T-helper 22 cell (primary cell): ENCODE data around the gene FGF18.
A peak's percentile ranks its signal among the peaks of the same experiment; 100 is the strongest.

Experiments used
- DNase-seq: peaks from one replicate; pipeline ENCODE4 v3.0.0-alpha.2; 2020; ENCODE audit warnings: low read depth

The FGF18 gene

GRCh38 chr5:171470420-171470819 lies 51.0 kb downstream of the FGF18 start:
- DNase-seq = no peak

GRCh38 chr5:171474230-171474813 lies 54.9 kb downstream of the FGF18 start:
- no peak for DNase-seq

DNA sequence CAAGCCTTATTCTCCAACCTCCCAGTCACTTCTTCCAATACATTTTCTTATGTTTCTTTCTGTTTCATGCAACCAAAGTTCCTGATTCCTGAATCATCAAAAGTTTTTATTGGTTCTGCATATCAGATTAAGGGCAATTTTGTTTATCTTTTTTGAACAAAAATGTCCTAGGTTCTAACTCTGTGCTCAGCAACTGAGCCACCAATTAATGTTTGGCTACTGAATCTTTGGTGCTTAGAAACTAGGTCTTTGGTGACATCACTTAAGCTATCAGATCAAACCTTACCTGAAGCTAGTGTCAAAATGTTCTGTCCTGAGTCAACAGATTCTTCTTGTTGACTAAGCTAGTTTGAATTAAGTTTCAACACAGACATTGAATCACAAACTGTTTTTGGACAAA lies 56.1 kb downstream of the FGF18 start:
- no peak for DNase-seq

- DNase-seq = no peak
These were observed 57.3 kb downstream of the FGF18 start for GRCh38 chr5:171476701-171477100.

GRCh38 chr5:171477101-171477500 lies 57.7 kb downstream of the FGF18 start:
- no peak for DNase-seq

DNA sequence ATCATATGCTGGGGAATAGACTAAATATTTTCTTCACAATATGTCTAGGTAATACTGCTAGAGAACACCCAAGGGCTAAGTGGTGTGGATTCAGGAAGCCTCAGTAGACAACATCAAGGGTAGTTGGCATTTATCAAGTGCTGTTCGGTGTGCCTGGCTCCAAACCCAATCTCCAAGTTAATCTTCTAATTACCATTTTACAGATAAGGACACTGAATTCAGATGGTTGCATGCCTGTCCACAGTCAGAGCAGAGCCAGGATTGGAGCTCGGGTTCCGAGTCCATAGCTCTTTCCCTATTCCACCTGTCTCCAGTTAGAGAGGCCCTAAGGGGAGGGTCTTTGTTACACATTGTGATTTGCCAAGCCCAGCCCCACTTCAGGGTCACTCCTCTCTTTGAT lies 58.2 kb downstream of the FGF18 start:
- DNase-seq = no peak

DNA sequence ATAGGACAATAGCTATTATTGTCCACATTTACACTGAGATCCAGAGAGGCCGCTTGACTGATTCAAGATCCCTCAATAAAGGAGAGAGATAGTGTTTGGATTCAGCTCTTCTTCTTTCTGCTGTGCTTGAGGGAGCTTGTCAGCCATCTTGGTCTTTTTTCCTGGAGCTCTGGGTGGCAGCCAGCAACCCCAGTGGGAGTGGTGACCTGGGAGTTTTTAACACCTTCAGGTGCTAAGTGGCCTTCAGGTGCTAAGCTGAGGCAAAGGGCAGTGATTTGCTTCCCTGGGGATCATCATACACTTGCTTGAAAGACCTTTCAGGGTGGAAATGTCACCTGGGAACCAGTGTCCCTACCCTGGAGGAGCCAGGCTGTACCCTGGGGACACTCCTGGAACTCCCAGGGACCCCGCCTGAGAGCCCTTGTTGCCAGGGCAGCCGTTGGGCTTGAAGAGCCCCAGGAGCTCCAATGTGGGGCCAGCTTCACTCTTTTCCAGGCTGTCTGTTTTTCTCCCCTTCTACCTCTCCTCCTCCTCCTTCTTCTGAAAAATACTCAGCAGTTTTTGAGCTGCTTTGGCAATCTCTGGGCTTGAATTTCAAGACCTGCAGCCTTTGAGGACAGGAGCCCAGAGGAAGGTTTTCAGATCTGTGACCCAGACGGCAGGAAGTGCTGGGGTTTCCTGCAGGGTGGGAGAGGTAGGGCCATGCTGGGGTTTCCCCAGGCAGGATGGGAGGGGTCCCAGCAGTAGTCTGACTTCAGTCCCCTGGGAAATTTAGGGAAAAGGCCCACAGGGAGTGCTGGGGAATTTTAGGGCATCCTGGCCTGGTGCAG lies 59.7 kb downstream of the FGF18 start:
- DNase-seq = no peak

DNA sequence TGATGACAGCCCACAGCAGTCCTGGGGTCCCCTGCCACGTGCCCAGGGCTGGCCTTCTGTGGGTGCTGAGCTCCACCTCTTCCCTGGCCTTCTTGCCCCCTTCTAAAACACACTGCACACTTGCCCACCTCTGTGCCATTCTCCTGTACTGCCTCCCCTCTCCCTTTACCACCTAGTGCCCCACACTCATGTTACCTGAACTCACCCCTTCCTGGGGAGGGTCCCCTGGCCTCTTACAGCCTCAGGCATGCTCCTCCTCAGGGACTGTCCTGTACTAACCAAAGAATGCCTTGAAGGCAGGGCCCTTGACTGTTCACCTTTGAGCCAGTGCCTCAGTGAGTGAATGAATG lies 60.3 kb downstream of the FGF18 start:
- no peak for DNase-seq

DNA sequence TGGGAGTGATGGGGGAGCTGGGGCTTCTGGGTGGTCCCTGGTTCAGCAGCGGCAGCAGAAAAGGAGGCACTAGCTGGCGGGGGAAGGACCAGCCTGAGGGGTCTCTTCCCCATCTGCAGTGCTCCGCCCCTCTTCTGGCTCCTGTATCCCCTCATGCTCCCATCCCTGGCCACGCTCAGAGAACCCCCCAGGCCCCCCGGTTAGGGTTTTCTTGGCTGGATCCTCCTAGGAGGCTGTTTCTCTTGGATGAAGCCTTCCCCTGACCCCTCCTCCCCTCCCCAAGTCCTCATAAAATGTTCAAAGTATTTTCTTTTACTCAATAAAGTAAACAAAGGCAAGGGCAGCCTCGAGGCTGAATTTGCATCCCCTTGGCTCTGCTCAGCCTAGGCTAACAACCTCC lies 60.8 kb downstream of the FGF18 start:
- no peak for DNase-seq

GRCh38 chr5:171481571-171482433 lies 62.4 kb downstream of the FGF18 start:
- DNase-seq = no peak

DNA sequence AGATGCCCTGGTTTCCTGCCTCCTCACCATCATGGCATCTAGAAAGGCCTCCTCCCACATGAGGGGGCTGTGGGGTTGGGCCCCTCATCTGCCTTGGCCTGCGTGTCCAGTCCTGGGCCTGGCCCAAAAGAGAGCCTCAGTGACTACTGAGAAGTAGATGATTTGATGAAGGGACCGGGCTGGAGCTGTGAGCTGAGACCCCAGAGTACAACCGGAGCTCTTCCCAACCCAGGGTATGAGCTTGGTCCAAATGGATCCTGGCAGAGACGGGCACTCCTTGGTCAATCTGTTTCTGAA lies 62.9 kb downstream of the FGF18 start:
- no peak for DNase-seq

DNA sequence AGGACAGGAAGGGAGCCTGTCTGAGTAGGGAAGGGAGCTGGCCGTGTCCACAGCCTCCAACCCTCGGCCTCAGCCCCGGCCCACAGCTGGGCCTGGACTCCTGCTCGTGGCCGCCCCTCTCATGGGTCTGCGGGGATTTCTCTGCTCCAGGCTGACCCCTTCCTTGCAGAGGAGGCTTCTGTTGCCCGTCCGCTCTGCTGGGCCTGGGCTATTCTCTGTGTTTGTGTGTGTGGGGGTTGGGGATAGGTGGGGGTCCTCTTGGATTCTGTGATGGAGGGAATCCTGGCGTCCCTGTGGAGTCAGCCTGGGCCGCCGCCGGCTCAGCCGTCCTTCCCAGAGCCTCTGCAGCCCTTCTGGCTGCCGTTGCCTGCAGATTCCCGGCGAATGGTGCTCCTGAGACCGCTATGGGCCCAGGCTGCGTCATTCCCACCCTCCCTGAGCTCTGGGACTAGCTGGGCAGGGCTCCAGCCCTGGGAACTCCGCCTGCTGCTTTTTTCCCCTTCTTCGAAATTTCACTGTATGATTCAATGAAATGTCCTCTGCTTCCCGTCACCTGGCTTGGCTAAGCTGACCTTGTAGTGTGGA lies 64.2 kb downstream of the FGF18 start:
- no peak for DNase-seq

- peak; percentile 2 for DNase-seq
These were observed 65.0 kb downstream of the FGF18 start for GRCh38 chr5:171484460-171484899.

DNA sequence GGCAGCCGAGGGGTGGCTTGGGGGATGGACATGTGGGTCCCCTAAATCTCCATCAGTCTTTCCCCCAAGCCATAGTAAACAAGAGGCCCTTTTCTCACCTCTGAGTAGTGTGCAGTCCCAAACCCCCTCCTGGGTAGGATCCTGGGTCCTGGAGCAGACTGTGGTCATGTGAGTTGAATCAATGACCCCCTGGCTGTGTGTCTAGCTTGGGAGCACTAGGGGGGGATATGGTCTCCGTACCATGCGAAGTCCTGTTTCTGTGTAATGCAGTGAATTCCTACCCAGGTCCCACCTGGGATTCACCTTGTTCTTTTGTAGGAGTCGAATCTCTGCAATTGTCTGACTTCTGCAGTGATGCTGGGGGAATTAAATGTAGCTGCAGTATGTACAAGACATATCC lies 66.2 kb downstream of the FGF18 start:
- DNase-seq = no peak

GRCh38 chr5:171486613-171487012 lies 67.2 kb downstream of the FGF18 start:
- no peak for DNase-seq

DNA sequence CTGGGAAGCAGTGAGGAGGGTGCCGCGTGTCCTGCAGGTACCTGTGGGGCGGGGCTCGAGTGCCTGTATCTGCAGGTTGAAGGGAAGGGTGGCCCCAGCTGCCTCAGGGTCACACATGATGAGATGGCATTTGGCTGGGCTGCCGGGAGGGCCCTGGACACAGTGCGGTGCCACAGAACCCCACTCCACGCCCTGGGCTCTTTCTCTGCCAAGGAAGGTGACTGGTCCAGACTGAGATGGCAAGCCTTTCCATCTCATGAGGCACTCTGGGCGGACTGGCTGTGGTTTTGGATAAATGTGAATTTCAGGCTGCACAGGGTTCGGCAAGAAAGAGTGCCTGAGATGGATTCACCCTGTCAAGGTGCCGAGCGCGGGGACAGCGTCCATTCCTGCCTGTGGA lies 69.4 kb downstream of the FGF18 start:
- no peak for DNase-seq

DNA sequence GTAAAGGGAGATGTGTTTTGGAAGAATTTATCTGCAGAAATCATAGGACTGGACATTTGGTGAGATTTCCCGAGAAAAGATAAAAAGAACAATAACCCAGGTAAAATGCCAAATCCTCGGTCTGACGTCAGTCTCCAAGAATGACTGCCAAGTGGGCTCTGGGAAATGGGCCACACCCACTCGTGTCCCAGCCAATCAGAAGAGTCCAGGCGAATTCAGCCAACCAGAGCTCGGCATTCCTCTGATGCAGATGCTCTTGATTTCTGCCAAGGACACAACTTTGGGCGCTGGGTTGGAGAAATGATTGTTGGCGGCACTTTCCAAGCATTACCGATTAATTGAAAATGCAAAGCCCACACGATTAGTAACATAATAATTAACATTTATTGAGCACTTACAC lies 73.3 kb downstream of the FGF18 start:
- DNase-seq = no peak

- no peak for DNase-seq
These were observed 74.4 kb downstream of the FGF18 start for GRCh38 chr5:171493646-171494393.

DNA sequence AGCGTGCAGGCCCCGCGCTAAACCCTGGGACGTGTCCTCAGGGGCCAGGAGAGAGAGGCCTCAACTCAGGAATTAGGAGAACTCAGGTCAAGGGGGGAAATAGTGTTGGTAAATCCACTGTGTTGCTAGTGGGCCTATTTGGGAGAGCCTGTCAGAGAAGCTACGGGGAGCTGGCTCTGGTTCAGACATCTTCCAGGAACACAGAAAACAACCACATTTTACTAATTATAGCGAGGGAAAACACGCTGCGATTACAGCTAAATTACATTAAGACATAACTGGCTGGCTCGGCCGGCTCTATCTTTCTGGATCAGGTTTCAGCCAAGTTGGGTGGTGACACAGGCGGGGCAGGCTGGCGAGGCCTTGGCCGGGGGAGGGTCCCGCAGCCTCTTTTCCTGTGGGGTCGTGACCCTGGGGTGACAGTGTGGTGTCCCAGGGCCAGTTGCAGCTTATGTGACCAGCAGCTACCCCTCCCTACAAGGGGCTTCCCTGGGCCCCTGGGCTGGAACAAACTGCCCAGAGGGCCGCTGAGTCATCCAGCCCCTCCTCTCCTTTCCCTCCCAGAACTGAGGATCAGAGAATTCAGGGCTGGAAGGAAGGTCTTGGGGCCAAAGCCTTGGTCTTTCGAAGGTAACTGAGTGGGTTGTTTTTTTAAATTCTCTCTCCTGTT lies 75.1 kb downstream of the FGF18 start:
- DNase-seq = no peak

DNA sequence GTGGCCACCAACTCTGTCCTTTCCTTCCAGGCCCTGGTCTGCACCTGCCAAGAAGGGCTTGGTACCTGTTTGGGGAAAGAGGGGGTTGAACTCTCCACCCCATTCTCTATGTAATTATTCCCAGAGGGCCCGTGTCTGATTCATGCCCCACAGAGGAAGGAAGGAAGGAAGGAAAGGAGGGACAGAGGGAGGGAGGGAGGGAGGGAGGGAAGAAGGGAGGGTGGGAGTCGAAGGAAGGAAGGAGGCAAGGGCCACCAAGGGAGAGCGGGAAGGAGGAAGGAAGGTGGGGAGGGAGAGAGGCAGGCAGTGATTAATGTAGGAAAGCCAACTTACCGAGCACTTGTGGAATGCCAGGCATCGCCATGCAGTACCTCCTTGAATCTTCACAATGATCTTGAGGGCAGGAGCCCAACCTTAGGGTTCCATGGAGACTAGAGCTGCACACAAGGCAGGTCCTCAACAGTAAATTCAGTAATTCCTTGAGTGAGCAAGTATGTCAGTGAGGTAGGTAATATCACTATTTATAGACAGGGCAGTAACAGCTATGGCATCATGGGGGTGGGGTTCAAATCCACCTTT lies 75.8 kb downstream of the FGF18 start:
- no peak for DNase-seq

DNA sequence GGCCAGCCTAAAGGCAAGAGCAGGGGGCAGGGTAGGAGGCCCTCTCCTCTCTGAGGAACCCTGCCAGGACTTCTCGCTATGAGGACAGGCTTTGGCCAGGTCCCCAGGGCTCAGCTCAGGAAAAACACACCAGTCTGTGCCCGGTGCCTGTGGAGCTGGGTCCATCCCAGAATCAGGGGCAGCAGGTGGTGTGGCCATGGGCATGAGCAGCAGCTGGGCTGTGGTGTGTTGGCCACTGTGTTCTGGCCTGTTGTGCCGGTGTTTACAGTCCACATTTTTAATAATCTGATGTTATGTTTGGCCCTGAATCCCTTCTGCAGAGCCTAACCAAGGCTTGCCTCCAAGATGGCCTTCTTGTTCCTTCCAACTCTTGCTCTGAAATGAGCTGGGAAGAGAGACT lies 77.0 kb downstream of the FGF18 start:
- DNase-seq = no peak
